ENCODE results near the gene OR6C1.
A peak's percentile ranks its signal among the peaks of the same experiment; 100 is the strongest.
"Not testable (repeated sequence)": the region's sequence is repeated elsewhere in the genome, so short reads cannot be mapped to it uniquely, and the experiment has no call there.

OR6C1 gene

GRCh38 chr12:55336002-55336401 is 21.9 kb downstream of the OR6C1 start:
- DNase-seq (ENCODE audit: low read depth), result peak; percentile 1

GRCh38 chr12:55355338-55355737 is 41.2 kb downstream of the OR6C1 start:
- DNase-seq (ENCODE audit: low read depth); H3K4me3 ChIP-seq (ENCODE audit: low read depth, low read length): not testable (repeated sequence)

More at GRCh38 chr12:55336002-55336401, 21.9 kb downstream of the OR6C1 start:
- TF ChIP-seq CTCF (IDR thresholded peaks at IDR 0.05; ENCODE audit: insufficient read depth, low read depth, low read length, missing control alignments), result no peak
- H3K4me3 ChIP-seq (ENCODE audit: low read depth, low read length), result no peak overlapping the region

- H3K4me3 ChIP-seq (ENCODE audit: low read depth, low read length), result no peak within 1 kb of the TSS
- no peak for DNase-seq (ENCODE audit: low read depth)
- TF ChIP-seq CTCF (IDR thresholded peaks at IDR 0.05; ENCODE audit: insufficient read depth, low read depth, low read length, missing control alignments), result no peak
Measured at GRCh38 chr12:55362675-55363074, 48.5 kb downstream of the OR6C1 start, which contains the start of gene OR6C75. Gene OR6C75 (plus strand): TSS chr12:55362975. CDS start chr12:55365111, 2,136 bp downstream.

- no peak for DNase-seq (ENCODE audit: low read depth)
- no peak overlapping the region for H3K4me3 ChIP-seq (ENCODE audit: low read depth, low read length)
- no peak for TF ChIP-seq CTCF (IDR thresholded peaks at IDR 0.05; ENCODE audit: insufficient read depth, low read depth, low read length, missing control alignments)
Measured at GRCh38 chr12:55365086-55365485, 50.9 kb downstream of the OR6C1 start.
